HEK293 (cell line): Measurements from ENCODE around the gene PTPRG.

ENCODE experiments used
- CTCF ChIA-PET: fragments of 350-600 bp; formaldehyde crosslinking; extraction: SDS; loops from one replicate; lab custom pipeline; 2021; ENCODE audit warnings: antibody characterized with exemption; lab: Yijun Ruan, JAX
- POLR2A ChIA-PET: fragments of 300-600 bp; formaldehyde crosslinking; extraction: SDS; loops from one replicate; lab custom pipeline; 2020; ENCODE audit warnings: antibody characterized with exemption, inconsistent platforms; lab: Yijun Ruan, JAX
- H3K27ac ChIP-seq: fragments of 200-500 bp; sonication (Bioruptor generic); 2 replicates; pipeline ENCODE4 v1.5.1; 2014; ENCODE audit warnings: low read depth, low read length, control low read depth, inconsistent platforms; ENCODE audit errors: extremely low read depth
- H3K36me3 ChIP-seq, 2 experiments: fragments of 200-500 bp in 1 of 2; sonication (Bioruptor generic) in 1 of 2; 1 replicate in 1 of 2; 2 replicates in 1 of 2; pipeline ENCODE4 v1.5.1; 2014 to 2017; ENCODE audit warnings: inconsistent platforms in 2 of 2, low read length in 2 of 2; ENCODE audit not compliant: control insufficient read depth in 2 of 2, insufficient read depth in 1 of 2
- H3K4me1 ChIP-seq: fragments of 200-500 bp; sonication (Bioruptor generic); 2 replicates; pipeline ENCODE4 v1.5.1; 2014; ENCODE audit warnings: mild to moderate bottlenecking, low read length, inconsistent platforms; ENCODE audit not compliant: control insufficient read depth, insufficient read depth
- H3K4me3 ChIP-seq: 2 replicates; pipeline ENCODE4 v1.5.1; 2011; ENCODE audit warnings: low read depth, mild to moderate bottlenecking, control low read depth, low read length, moderate library complexity
- H3K9me3 ChIP-seq: fragments of 200-500 bp; sonication (Bioruptor generic); 2 replicates; pipeline ENCODE4 v1.5.1; 2014; ENCODE audit warnings: low read depth, low read length, inconsistent platforms; ENCODE audit not compliant: control insufficient read depth, insufficient read depth
- ATF2 ChIP-seq: fragments of 450-650 bp; formaldehyde crosslinking; IDR thresholded peaks from 2 replicates; pipeline ENCODE4 v1.5.1; 2016; ENCODE audit warnings: missing biosample characterization, missing genetic modification characterization, low read depth
- IKZF3 ChIP-seq: fragments of 450-650 bp; IDR thresholded peaks from 2 replicates; pipeline ENCODE4 v1.5.0; 2018; ENCODE audit warnings: missing biosample characterization, mild to moderate bottlenecking, missing genetic modification characterization, moderate library complexity
- PRDM6 ChIP-seq: fragments of 450-650 bp; formaldehyde crosslinking; IDR thresholded peaks from 2 replicates; pipeline ENCODE4 v1.5.1; 2017; ENCODE audit warnings: missing biosample characterization, missing genetic modification characterization
- SP3 ChIP-seq: fragments of 450-650 bp; formaldehyde crosslinking; IDR thresholded peaks from 2 replicates; pipeline ENCODE4 v1.5.1; 2016; ENCODE audit warnings: missing biosample characterization, missing genetic modification characterization
- SP7 ChIP-seq: fragments of 450-650 bp; formaldehyde crosslinking; IDR thresholded peaks from 2 replicates; pipeline ENCODE4 v1.5.1; 2016; ENCODE audit warnings: missing biosample characterization, missing genetic modification characterization
- ZBTB17 ChIP-seq: fragments of 450-650 bp; formaldehyde crosslinking; IDR thresholded peaks from 2 replicates; pipeline ENCODE4 v1.5.1; 2016; ENCODE audit warnings: missing biosample characterization, missing genetic modification characterization
- ZNF121 ChIP-seq: fragments of 450-650 bp; formaldehyde crosslinking; IDR thresholded peaks from 2 replicates; pipeline ENCODE4 v1.5.1; 2016; ENCODE audit warnings: missing biosample characterization, missing genetic modification characterization
- ZNF274 ChIP-seq, 2 experiments: fragments of 200-500 bp in 1 of 2; fragments of 450-650 bp in 1 of 2; sonication (Bioruptor generic) in 1 of 2; formaldehyde crosslinking in 1 of 2; IDR thresholded peaks; 2 replicates each; pipeline versions ENCODE4 v1.5.1 to v1.6.1; 2014 to 2016; ENCODE audit warnings: borderline replicate concordance in 1 of 2, inconsistent platforms in 1 of 2, low read length in 1 of 2, missing biosample characterization in 1 of 2, missing genetic modification characterization in 1 of 2
- ZNF366 ChIP-seq: fragments of 450-650 bp; formaldehyde crosslinking; conservative IDR thresholded peaks from 2 replicates; pipeline ENCODE4 v1.5.1; 2016; ENCODE audit warnings: missing biosample characterization, missing genetic modification characterization
- ZNF398 ChIP-seq: fragments of 450-650 bp; formaldehyde crosslinking; IDR thresholded peaks from 2 replicates; pipeline ENCODE4 v1.5.1; 2017; ENCODE audit warnings: missing biosample characterization, missing genetic modification characterization
- ZNF518A ChIP-seq: fragments of 450-650 bp; formaldehyde crosslinking; conservative IDR thresholded peaks from 2 replicates; pipeline ENCODE4 v1.5.1; 2016; ENCODE audit warnings: low read depth, missing biosample characterization, missing genetic modification characterization
- ZNF529 ChIP-seq: fragments of 450-650 bp; formaldehyde crosslinking; IDR thresholded peaks from 2 replicates; pipeline ENCODE4 v1.5.1; 2017; ENCODE audit warnings: missing genetic modification characterization, missing biosample characterization; ENCODE audit not compliant: insufficient replicate concordance
- ZNF558 ChIP-seq: fragments of 450-650 bp; formaldehyde crosslinking; IDR thresholded peaks from 2 replicates; pipeline ENCODE4 v1.5.1; 2016; ENCODE audit warnings: missing biosample characterization, missing genetic modification characterization
- ZNF629 ChIP-seq: fragments of 450-650 bp; formaldehyde crosslinking; IDR thresholded peaks from 2 replicates; pipeline ENCODE4 v1.5.1; 2017; ENCODE audit warnings: missing biosample characterization, missing genetic modification characterization

Gene PTPRG

GRCh38 chr3:61875976-61876671, 314.8 kb downstream of the PTPRG start:
- ChIA-PET POLR2A (no interaction called here), CTCF (no interaction called here)
- Histone ChIP-seq H3K36me3 (no peaks in the 10 kb centered on the region), H3K4me3 (no peak overlapping the region), H3K4me1 (peaks cover 11% of the 10 kb centered on the region), H3K27ac (no peak overlapping the region), H3K9me3 (no peaks in the 10 kb centered on the region)
- 0 out of 2 replicates have a peak, but pooled peaks have one; percentile 15 for TF ChIP-seq ZNF558 (tag by site-specific recombination)
- 0 out of 2 replicates have a peak, but pooled peaks have one; percentile 15 for TF ChIP-seq ZNF398 (tag by site-specific recombination)
- no peak for TF ChIP-seq ZNF121 (tag by site-specific recombination)
- TF ChIP-seq SP3 (tag by site-specific recombination): no peak
- 0 out of 2 replicates have a peak, but pooled peaks have one; percentile 35 for TF ChIP-seq ZNF366 (tag by site-specific recombination)
- 0 out of 2 replicates have a peak, but pooled peaks have one; percentile 13 for TF ChIP-seq IKZF3
- TF ChIP-seq ATF2 (tag by site-specific recombination): peak; percentile 93
- TF ChIP-seq ZNF274 (IDR thresholded peaks at IDR 0.05; ENCODE audit: low read length): no peak
- no peak for TF ChIP-seq ZNF274 (tag by site-specific recombination; IDR thresholded peaks at IDR 0.05; ENCODE audit: borderline replicate concordance)
- peak; percentile 41 for TF ChIP-seq ZNF529 (tag by site-specific recombination)
- 0 out of 2 replicates have a peak, but pooled peaks have one; percentile 18 for TF ChIP-seq PRDM6
- TF ChIP-seq ZNF518A: no peak
- TF ChIP-seq ZNF629 (tag by site-specific recombination): peak; percentile 66
- TF ChIP-seq SP7 (tag by site-specific recombination): peak; percentile 71
- peak; percentile 55; the same call in 1 of the 2 replicates for TF ChIP-seq ZBTB17 (tag by site-specific recombination)
